IPS-18c (cell line): ENCODE measurements around the gene CBFA2T3.
"Not testable (repeated sequence)": the region's sequence is repeated elsewhere in the genome, so short reads cannot be mapped to it uniquely, and the experiment has no call there.

ENCODE experiments used
- H3K4me3 ChIP-seq: 2 replicates; pipeline ENCODE4 v1.7.0; 2013; ENCODE audit warnings: low read depth, mild to moderate bottlenecking, low read length, moderate library complexity; ENCODE audit not compliant: insufficient read depth
- H3K9me3 ChIP-seq: one replicate; pipeline ENCODE4 v1.6.1; 2013; ENCODE audit warnings: mild to moderate bottlenecking, low read length, moderate library complexity; ENCODE audit not compliant: control insufficient read depth, insufficient read depth

The CBFA2T3 gene

GRCh38 chr16:88925540-88925887 lies 51.5 kb downstream of the CBFA2T3 start:
- H3K4me3 ChIP-seq, result no peak overlapping the region

GRCh38 chr16:88924834-88925539 lies 52.0 kb downstream of the CBFA2T3 start:
- Histone ChIP-seq H3K4me3 (no peak overlapping the region), H3K9me3 (no peaks in the 10 kb centered on the region)

More at GRCh38 chr16:88925540-88925887, 51.5 kb downstream of the CBFA2T3 start:
- no peaks in the 10 kb centered on the region for H3K9me3 ChIP-seq

GRCh38 chr16:88923926-88924833 lies 52.8 kb downstream of the CBFA2T3 start:
- no peak overlapping the region for H3K4me3 ChIP-seq

GRCh38 chr16:88923450-88923849 lies 53.6 kb downstream of the CBFA2T3 start:
- H3K9me3 ChIP-seq, result no peaks in the 10 kb centered on the region
- H3K4me3 ChIP-seq, result no peak overlapping the region

More at GRCh38 chr16:88923926-88924833, 52.8 kb downstream of the CBFA2T3 start:
- no peaks in the 10 kb centered on the region for H3K9me3 ChIP-seq

GRCh38 chr16:88922826-88923410 lies 54.1 kb downstream of the CBFA2T3 start:
- H3K9me3 ChIP-seq, result no peaks in the 10 kb centered on the region
- no peak overlapping the region for H3K4me3 ChIP-seq

- Histone ChIP-seq H3K9me3 (no peaks in the 10 kb centered on the region), H3K4me3 (no peak overlapping the region)
Measured at GRCh38 chr16:88922114-88922825, 54.7 kb downstream of the CBFA2T3 start.

GRCh38 chr16:88921591-88921990 lies 55.4 kb downstream of the CBFA2T3 start:
- Histone ChIP-seq H3K4me3 (no peak overlapping the region), H3K9me3 (no peaks in the 10 kb centered on the region)

- no peak overlapping the region for H3K4me3 ChIP-seq
Measured at GRCh38 chr16:88920618-88921590, 56.1 kb downstream of the CBFA2T3 start.

GRCh38 chr16:88919936-88920335 lies 57.1 kb downstream of the CBFA2T3 start:
- no peaks in the 10 kb centered on the region for H3K9me3 ChIP-seq
- no peak overlapping the region for H3K4me3 ChIP-seq

More at GRCh38 chr16:88920618-88921590, 56.1 kb downstream of the CBFA2T3 start:
- H3K9me3 ChIP-seq, result no peaks in the 10 kb centered on the region

- not testable (repeated sequence) for H3K4me3 ChIP-seq, H3K9me3 ChIP-seq
Measured at GRCh38 chr16:88918896-88919295, 58.1 kb downstream of the CBFA2T3 start.

- H3K4me3 ChIP-seq, result no peak overlapping the region
- H3K9me3 ChIP-seq, result no peaks in the 10 kb centered on the region
Measured at GRCh38 chr16:88917915-88918627, 58.9 kb downstream of the CBFA2T3 start.

GRCh38 chr16:88917146-88917914 lies 59.7 kb downstream of the CBFA2T3 start:
- Histone ChIP-seq H3K4me3 (no peak overlapping the region), H3K9me3 (no peaks in the 10 kb centered on the region)

- H3K9me3 ChIP-seq, result no peaks in the 10 kb centered on the region
Measured at GRCh38 chr16:88915639-88916327, 61.2 kb downstream of the CBFA2T3 start.

GRCh38 chr16:88914750-88915368 lies 62.1 kb downstream of the CBFA2T3 start:
- no peak overlapping the region for H3K4me3 ChIP-seq
- H3K9me3 ChIP-seq, result no peaks in the 10 kb centered on the region

More at GRCh38 chr16:88915639-88916327, 61.2 kb downstream of the CBFA2T3 start:
- no peak overlapping the region for H3K4me3 ChIP-seq
